ENCODE data around the gene PIK3R5.

The PIK3R5 gene

DNA sequence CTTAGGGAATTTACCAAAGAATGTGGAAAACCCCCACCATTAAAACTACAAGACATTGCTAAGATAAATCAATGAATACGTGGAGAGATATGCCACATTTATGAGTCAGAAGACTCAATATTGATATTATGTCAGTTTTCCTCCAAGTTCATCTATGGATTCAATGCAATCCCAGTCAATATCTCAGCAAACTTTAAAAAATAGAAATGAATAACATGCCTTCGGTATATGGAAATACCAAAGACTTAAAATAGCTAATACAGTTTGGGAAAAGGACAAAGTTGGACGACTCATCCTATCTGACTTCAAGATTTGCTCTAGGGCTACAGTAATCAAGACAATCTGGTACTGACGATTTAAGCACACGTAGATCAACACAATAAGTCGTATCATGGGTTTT lies 31.2 kb downstream of the PIK3R5 start:
- Mint-ChIP-seq H3K4me1 (peaks cover 5% of the 10 kb centered on the region), H3K4me3 (no peak overlapping the region), H3K36me3 (ENCODE audit: low read depth) (no peaks in the 10 kb centered on the region), H3K9me3 (peaks cover 55% of the 10 kb centered on the region), H3K27me3 (ENCODE audit: low read depth, poor library complexity) (peaks cover 27% of the 10 kb centered on the region), H3K27ac (no peak overlapping the region)
- DNase-seq = no peak
- no peak for TF ChIP-seq CTCF (IDR thresholded peaks at IDR 0.05)

- DNase-seq = no peak
- Mint-ChIP-seq H3K27me3 (ENCODE audit: low read depth, poor library complexity) (peaks cover 23% of the 10 kb centered on the region), H3K4me1 (peaks cover 5% of the 10 kb centered on the region), H3K9me3 (peaks cover 55% of the 10 kb centered on the region), H3K27ac (no peak overlapping the region), H3K4me3 (no peak overlapping the region), H3K36me3 (ENCODE audit: low read depth) (no peaks in the 10 kb centered on the region)
- TF ChIP-seq CTCF (IDR thresholded peaks at IDR 0.05) = no peak
Observed at GRCh38 chr17:8930649-8931048, 34.9 kb downstream of the PIK3R5 start.

DNA sequence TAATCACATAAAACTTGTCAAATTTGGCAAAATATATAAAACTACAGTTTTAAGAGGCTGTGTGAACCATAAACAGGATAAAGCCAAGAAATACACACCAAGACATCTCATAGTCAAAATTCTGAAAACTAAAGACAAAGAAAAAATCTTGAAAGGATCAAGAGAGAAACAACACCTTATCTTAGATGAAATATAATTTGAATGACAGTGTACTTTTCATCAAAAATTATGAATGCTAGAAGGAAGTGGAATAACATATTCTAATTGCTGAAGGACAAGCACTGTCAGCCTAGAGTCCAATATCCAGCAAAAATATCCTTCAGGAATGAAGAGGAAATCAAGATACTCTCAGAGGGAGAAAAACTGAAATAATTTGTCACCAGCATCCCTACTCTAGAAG lies 37.2 kb downstream of the PIK3R5 start:
- Mint-ChIP-seq H3K9me3 (peaks cover 45% of the 10 kb centered on the region), H3K4me3 (no peak overlapping the region), H3K36me3 (ENCODE audit: low read depth) (no peaks in the 10 kb centered on the region), H3K4me1 (no peaks in the 10 kb centered on the region), H3K27me3 (ENCODE audit: low read depth, poor library complexity) (peaks cover 19% of the 10 kb centered on the region), H3K27ac (no peak overlapping the region)
- no peak for TF ChIP-seq CTCF (IDR thresholded peaks at IDR 0.05)
- DNase-seq = no peak

- Mint-ChIP-seq H3K4me3 (no peak overlapping the region), H3K9me3 (peaks cover 45% of the 10 kb centered on the region), H3K27me3 (ENCODE audit: low read depth, poor library complexity) (peaks cover 18% of the 10 kb centered on the region), H3K27ac (no peak overlapping the region), H3K4me1 (no peaks in the 10 kb centered on the region), H3K36me3 (ENCODE audit: low read depth) (no peaks in the 10 kb centered on the region)
- no peak for TF ChIP-seq CTCF (IDR thresholded peaks at IDR 0.05)
- no peak for DNase-seq
Observed at GRCh38 chr17:8927395-8927794, 38.1 kb downstream of the PIK3R5 start.

DNA sequence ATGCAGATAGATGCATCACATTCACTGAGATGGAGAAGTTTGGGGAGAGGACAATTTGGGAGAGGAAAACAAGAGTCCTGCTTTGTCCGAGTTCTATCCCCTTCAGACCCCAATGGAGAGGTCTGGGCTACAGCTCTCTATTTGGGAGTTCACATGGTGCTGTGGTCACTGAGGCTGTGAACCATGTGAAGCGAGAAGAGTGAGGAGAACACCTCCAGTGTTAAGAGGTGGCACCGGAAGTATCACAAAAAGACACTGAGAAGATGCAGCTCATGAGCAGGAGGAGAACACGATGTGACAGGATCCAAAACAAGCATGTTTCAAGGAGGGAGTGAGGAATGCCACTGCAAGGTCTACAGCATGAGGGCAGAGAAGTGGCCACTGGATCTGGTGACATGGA lies 39.7 kb downstream of the PIK3R5 start:
- Mint-ChIP-seq H3K36me3 (ENCODE audit: low read depth) (no peaks in the 10 kb centered on the region), H3K4me1 (no peaks in the 10 kb centered on the region), H3K27me3 (ENCODE audit: low read depth, poor library complexity) (peaks cover 20% of the 10 kb centered on the region), H3K27ac (no peak overlapping the region), H3K4me3 (no peak overlapping the region), H3K9me3 (peaks cover 34% of the 10 kb centered on the region)
- no peak for DNase-seq
- TF ChIP-seq CTCF (IDR thresholded peaks at IDR 0.05) = no peak

DNA sequence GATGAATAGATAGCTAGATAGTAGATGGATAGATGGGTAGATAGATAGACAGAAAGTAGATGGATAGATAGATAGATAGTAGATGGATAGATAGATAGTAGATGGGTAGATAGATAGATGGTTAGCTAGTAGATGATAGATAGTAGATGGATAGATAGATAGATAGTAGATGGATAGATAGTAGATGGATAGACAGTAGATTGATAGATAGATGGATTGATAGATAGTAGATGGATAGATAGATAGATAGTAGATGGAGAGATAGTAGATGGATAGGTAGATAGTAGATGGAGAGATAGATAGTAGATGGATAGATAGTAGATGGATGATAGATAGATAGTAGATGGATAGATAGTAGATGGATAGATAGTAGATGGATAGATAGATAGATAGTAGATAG lies 40.4 kb downstream of the PIK3R5 start:
- Mint-ChIP-seq H3K27ac (no peak overlapping the region), H3K27me3 (ENCODE audit: low read depth, poor library complexity) (peaks cover 19% of the 10 kb centered on the region), H3K4me1 (no peaks in the 10 kb centered on the region), H3K4me3 (no peak overlapping the region), H3K9me3 (peaks cover 30% of the 10 kb centered on the region), H3K36me3 (ENCODE audit: low read depth) (no peaks in the 10 kb centered on the region)
- no peak for TF ChIP-seq CTCF (IDR thresholded peaks at IDR 0.05)
- no peak for DNase-seq

Data from nephron progenitor cell (in vitro differentiated cells).